Calu3 (cell line): ENCODE results near the gene IRX6. TPM values are rescaled to one million over a fixed set of nuclear protein-coding genes. Genes with fewer than 3 reads are reported as not detected.

Source experiments
- Bru-seq: library from RNA; stranded (reverse); fragments of 400-500 nt; gene quantifications from one replicate; lab custom pipeline; 2021; lab: Mats Ljungman, UMichigan
- BruChase-seq, 2 experiments: library from RNA; stranded (reverse); fragments of 400-500 nt; gene quantifications; one replicate each; lab custom pipeline; 2021; lab: Mats Ljungman, UMichigan
- BruUV-seq: library from RNA; stranded (reverse); fragments of 400-500 nt; replicated peaks from 2 replicates; lab custom pipeline; 2021; lab: Mats Ljungman, UMichigan
- CTCF ChIA-PET: fragments of 300-600 bp; sonication (Branson Sonifier 250); formaldehyde crosslinking; loops from one replicate; lab custom pipeline; 2022; ENCODE audit warnings: antibody characterized with exemption; lab: Charles Lee
- DNase-seq: peaks from one replicate; pipeline ENCODE4 v3.0.0; 2022
- H3K27ac Mint-ChIP-seq: one replicate; pipeline ENCODE4 v1.8.0; 2022; ENCODE audit warnings: mixed read lengths; ENCODE audit not compliant: unreplicated experiment
- H3K27me3 Mint-ChIP-seq: one replicate; pipeline ENCODE4 v1.8.0; 2022; ENCODE audit warnings: mixed read lengths; ENCODE audit not compliant: unreplicated experiment
- H3K36me3 Mint-ChIP-seq: one replicate; pipeline ENCODE4 v1.8.0; 2022; ENCODE audit warnings: mild to moderate bottlenecking, moderate library complexity, mixed read lengths; ENCODE audit not compliant: insufficient read depth, unreplicated experiment
- H3K4me1 Mint-ChIP-seq: one replicate; pipeline ENCODE4 v1.8.0; 2022; ENCODE audit warnings: mild to moderate bottlenecking, low read depth, mixed read lengths; ENCODE audit not compliant: unreplicated experiment
- H3K4me3 Mint-ChIP-seq: one replicate; pipeline ENCODE4 v1.8.0; 2022; ENCODE audit warnings: mild to moderate bottlenecking, low read depth, moderate library complexity, mixed read lengths; ENCODE audit not compliant: unreplicated experiment
- H3K9me3 Mint-ChIP-seq: one replicate; pipeline ENCODE4 v1.8.0; 2022; ENCODE audit warnings: low read depth, mixed read lengths; ENCODE audit not compliant: unreplicated experiment
- intact Hi-C: fragments of 100-400 bp; cut with micrococcal nuclease; formaldehyde crosslinking; loops from one replicate; pipeline ENCODE4 v1.10.0; 2022; ENCODE audit not compliant: unreplicated experiment
- long read RNA-seq: library from polyadenylated mRNA; stranded (forward); transcript quantifications from one replicate; pipeline ENCODE4 v2.0.0, GENCODE V29; 2022
- total RNA-seq: library from RNA; stranded (reverse); gene quantifications from 2 replicates; pipeline ENCODE4 v1.2.3, GENCODE V29; 2022
- TF ChIP-seq, protein P1 (sequence below): fragments of 200-600 bp; IDR thresholded peaks from one replicate; pipeline ENCODE4 v1.8.0; 2022; ENCODE audit warnings: antibody characterized with exemption; ENCODE audit not compliant: unreplicated experiment

Gene IRX6
- not detected in 2 replicates for total RNA-seq
- not detected for Bru-seq, nascent RNA
- percentile 9 among the genes with signal in this experiment for BruChase-seq, experiment 1, labeled RNA remaining after a 6-hour chase
- not detected for BruChase-seq, experiment 2, labeled RNA remaining after a 2-hour chase
- long read RNA-seq: 0 reads

- Mint-ChIP-seq H3K27ac (no peak within 1 kb of the TSS), H3K4me1 (no peaks in the 10 kb centered on the region), H3K27me3 (peaks cover 16% of the 10 kb centered on the region), H3K9me3 (peaks cover 2% of the 10 kb centered on the region), H3K4me3 (no peak within 1 kb of the TSS), H3K36me3 (no peaks in the 10 kb centered on the region)
- intact Hi-C loops: no loop called here
- CTCF ChIA-PET: no interaction called here
- TF ChIP-seq, protein P1, sequence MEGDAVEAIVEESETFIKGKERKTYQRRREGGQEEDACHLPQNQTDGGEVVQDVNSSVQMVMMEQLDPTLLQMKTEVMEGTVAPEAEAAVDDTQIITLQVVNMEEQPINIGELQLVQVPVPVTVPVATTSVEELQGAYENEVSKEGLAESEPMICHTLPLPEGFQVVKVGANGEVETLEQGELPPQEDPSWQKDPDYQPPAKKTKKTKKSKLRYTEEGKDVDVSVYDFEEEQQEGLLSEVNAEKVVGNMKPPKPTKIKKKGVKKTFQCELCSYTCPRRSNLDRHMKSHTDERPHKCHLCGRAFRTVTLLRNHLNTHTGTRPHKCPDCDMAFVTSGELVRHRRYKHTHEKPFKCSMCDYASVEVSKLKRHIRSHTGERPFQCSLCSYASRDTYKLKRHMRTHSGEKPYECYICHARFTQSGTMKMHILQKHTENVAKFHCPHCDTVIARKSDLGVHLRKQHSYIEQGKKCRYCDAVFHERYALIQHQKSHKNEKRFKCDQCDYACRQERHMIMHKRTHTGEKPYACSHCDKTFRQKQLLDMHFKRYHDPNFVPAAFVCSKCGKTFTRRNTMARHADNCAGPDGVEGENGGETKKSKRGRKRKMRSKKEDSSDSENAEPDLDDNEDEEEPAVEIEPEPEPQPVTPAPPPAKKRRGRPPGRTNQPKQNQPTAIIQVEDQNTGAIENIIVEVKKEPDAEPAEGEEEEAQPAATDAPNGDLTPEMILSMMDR: no peak
- no peak for DNase-seq
- no TSS peak for BruUV-seq
Measured at GRCh38 chr16:55323637-55324271, at the start of gene IRX6. IRX6 (plus strand) TSS chr16:55324203; CDS start chr16:55325092, 889 bp downstream.

- Mint-ChIP-seq H3K27me3 (peaks cover 16% of the 10 kb centered on the region), H3K9me3 (peaks cover 4% of the 10 kb centered on the region), H3K27ac (no peak overlapping the region), H3K36me3 (no peaks in the 10 kb centered on the region), H3K4me3 (no peak overlapping the region), H3K4me1 (no peaks in the 10 kb centered on the region)
- TF ChIP-seq, protein P1: no peak
- DNase-seq: no peak
- CTCF ChIA-PET: no interaction called here
- intact Hi-C loops: no loop called here
- BruUV-seq: no TSS peak
Measured at GRCh38 chr16:55274391-55274790, 49.6 kb upstream of the IRX6 start.

DNA sequence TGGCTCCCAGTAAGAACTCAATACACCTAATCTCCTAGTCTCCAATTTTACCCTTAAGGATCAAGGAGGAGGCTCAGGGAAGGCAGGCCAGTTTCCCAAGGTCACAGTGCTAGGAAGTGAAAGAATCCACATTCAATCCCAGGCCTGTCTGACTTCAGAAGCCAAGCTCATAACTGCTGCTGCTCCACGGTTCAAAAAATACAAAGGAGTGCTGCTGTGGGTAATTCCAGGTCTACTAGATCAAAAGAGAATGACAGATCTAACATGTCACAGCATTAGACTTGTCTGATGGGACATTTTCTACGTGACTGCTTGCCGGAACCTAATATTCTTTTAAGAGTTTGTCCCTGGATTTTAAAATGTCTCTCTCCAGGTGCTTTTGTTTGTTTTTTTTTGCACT is 48.8 kb upstream of the IRX6 start:
- intact Hi-C loops: no loop called here
- no peak for DNase-seq
- TF ChIP-seq, protein P1: no peak
- H3K4me3 Mint-ChIP-seq: no peak overlapping the region
- no peaks in the 10 kb centered on the region for H3K36me3 Mint-ChIP-seq
- no peak overlapping the region for H3K27ac Mint-ChIP-seq
- H3K9me3 Mint-ChIP-seq: peaks cover 2% of the 10 kb centered on the region
- no TSS peak for BruUV-seq
- CTCF ChIA-PET: interaction anchor here (0.6 kb wide), 1 partner anchor 39 kb away, joined by 7 read pairs; no protein-coding TSS in a partner anchor
- no peaks in the 10 kb centered on the region for H3K4me1 Mint-ChIP-seq
- H3K27me3 Mint-ChIP-seq: peaks cover 16% of the 10 kb centered on the region

- no peaks in the 10 kb centered on the region for H3K4me1 Mint-ChIP-seq
- TF ChIP-seq, protein P1: no peak
- no TSS peak for BruUV-seq
- no peak for DNase-seq
- peaks cover 2% of the 10 kb centered on the region for H3K9me3 Mint-ChIP-seq
- intact Hi-C loops: no loop called here
- CTCF ChIA-PET: no interaction called here
- H3K27me3 Mint-ChIP-seq: peaks cover 16% of the 10 kb centered on the region
- no peak overlapping the region for H3K4me3 Mint-ChIP-seq
- no peaks in the 10 kb centered on the region for H3K36me3 Mint-ChIP-seq
- no peak overlapping the region for H3K27ac Mint-ChIP-seq
Measured at GRCh38 chr16:55275869-55276268, 48.1 kb upstream of the IRX6 start.
